Common myeloid progenitor, CD34-positive (primary cell): ENCODE measurements around the gene FTO.

ENCODE experiments used
- CTCF ChIA-PET: fragments of 350-600 bp; sonication (Branson Sonifier 250); formaldehyde crosslinking; loops from one replicate; lab custom pipeline; 2021; ENCODE audit warnings: antibody characterized with exemption; lab: Charles Lee
- POLR2A ChIA-PET: fragments of 350-600 bp; sonication (Branson Sonifier 250); formaldehyde crosslinking; loops from one replicate; lab custom pipeline; 2021; ENCODE audit warnings: antibody characterized with exemption; lab: Charles Lee
- DNase-seq, 3 donors: peaks; one replicate each; pipeline versions ENCODE4 v3.0.0 to v3.0.0-alpha.2; 2013
- H3K27ac ChIP-seq, 2 experiments: 1 replicate in 1 of 2; 2 replicates in 1 of 2; pipeline ENCODE4 v1.7.0; 2013; ENCODE audit warnings: inconsistent platforms in 2 of 2, low read length in 2 of 2, mild to moderate bottlenecking in 2 of 2, low read depth in 1 of 2, moderate library complexity in 1 of 2; ENCODE audit not compliant: severe bottlenecking in 2 of 2, insufficient read depth in 1 of 2, poor library complexity in 1 of 2
- H3K27me3 ChIP-seq, 5 experiments: replicated peaks in 2 of 5; 1 replicate in 3 of 5; 2 replicates in 2 of 5; pipeline versions ENCODE4 v1.6.1 to v1.7.0; 2013; ENCODE audit warnings: low read length in 4 of 5, mild to moderate bottlenecking in 2 of 5, moderate library complexity in 2 of 5, inconsistent platforms in 1 of 5; ENCODE audit not compliant: insufficient read depth in 5 of 5, control insufficient read depth in 4 of 5
- H3K36me3 ChIP-seq, 4 experiments: 1 replicate in 2 of 4; 2 replicates in 2 of 4; pipeline versions ENCODE4 v1.6.1 to v1.7.0; 2013; ENCODE audit warnings: low read length in 3 of 4, control low read depth in 1 of 4, mild to moderate bottlenecking in 1 of 4; ENCODE audit not compliant: control insufficient read depth in 4 of 4, insufficient read depth in 4 of 4
- H3K4me1 ChIP-seq, 4 experiments: 1 replicate in 3 of 4; 2 replicates in 1 of 4; pipeline versions ENCODE4 v1.6.1 to v1.7.1; 2013; ENCODE audit warnings: low read length in 3 of 4, mild to moderate bottlenecking in 3 of 4, control low read depth in 1 of 4, inconsistent platforms in 1 of 4, moderate library complexity in 1 of 4; ENCODE audit not compliant: control insufficient read depth in 4 of 4, insufficient read depth in 4 of 4; ENCODE audit errors: control extremely low read depth in 1 of 4
- H3K4me3 ChIP-seq, 7 experiments: 1 replicate in 4 of 7; 2 replicates in 3 of 7; pipeline versions ENCODE4 v1.5.1 to v1.7.0; 2013; ENCODE audit warnings: mild to moderate bottlenecking in 7 of 7, low read length in 6 of 7, moderate library complexity in 6 of 7, inconsistent platforms in 2 of 7, low read depth in 2 of 7, control low read depth in 1 of 7; ENCODE audit not compliant: insufficient read depth in 4 of 7, control insufficient read depth in 1 of 7; ENCODE audit errors: extremely low read depth in 1 of 7
- H3K9me3 ChIP-seq, 5 experiments: 1 replicate in 4 of 5; 2 replicates in 1 of 5; pipeline versions ENCODE4 v1.6.1 to v1.7.1; 2013; ENCODE audit warnings: low read length in 4 of 5, mild to moderate bottlenecking in 2 of 5, inconsistent platforms in 1 of 5, low read depth in 1 of 5, moderate library complexity in 1 of 5; ENCODE audit not compliant: control insufficient read depth in 4 of 5, insufficient read depth in 2 of 5; ENCODE audit errors: control extremely low read depth in 1 of 5
- WGBS: methylation state at CpG from one replicate; pipeline ENCODE4 v1.1.5; 2013; ENCODE audit not compliant: insufficient coverage; 5-methylcytosine and 5-hydroxymethylcytosine counted together

Gene FTO

GRCh38 chr16:54027995-54028394 is 324.0 kb downstream of the FTO start:
- peaks cover 0 to 3% (median 0%) of the 10 kb centered on the region in 4 experiments for H3K36me3 ChIP-seq
- CTCF ChIA-PET, result interaction anchor here (1.4 to 1.6 kb wide), 2 partner anchors 14 to 22 kb away, joined by 3 read pairs; no protein-coding TSS in a partner anchor

GRCh38 chr16:54030451-54030850 is 326.5 kb downstream of the FTO start:
- peaks cover 0 to 23% (median 4%) of the 10 kb centered on the region in 5 experiments for H3K9me3 ChIP-seq
- H3K4me1 ChIP-seq, result no peaks in the 10 kb centered on the region
- H3K27me3 ChIP-seq, result no peaks in the 10 kb centered on the region
- ChIA-PET POLR2A (no interaction called here), CTCF (no interaction called here)
- no peak overlapping the region for H3K4me3 ChIP-seq
- peaks cover 0 to 5% (median 0%) of the 10 kb centered on the region in 4 experiments for H3K36me3 ChIP-seq
- no peak overlapping the region for H3K27ac ChIP-seq
- DNase-seq, result no peak
- WGBS, result no CpG with 5 or more reads among the region's 1 CpG

More at GRCh38 chr16:54027995-54028394, 324.0 kb downstream of the FTO start:
- POLR2A ChIA-PET, result no interaction called here
- Histone ChIP-seq H3K9me3 (peaks cover 0 to 24% (median 4%) of the 10 kb centered on the region in 5 experiments), H3K27ac (no peak overlapping the region), H3K4me3 (no peak overlapping the region), H3K27me3 (no peaks in the 10 kb centered on the region), H3K4me1 (no peaks in the 10 kb centered on the region)
- WGBS, result 94% methylated on average over 2 of the region's 3 CpGs
- no peak for DNase-seq

GRCh38 chr16:54031107-54031760 is 327.3 kb downstream of the FTO start:
- CTCF ChIA-PET, result interaction anchor here (1.0 kb wide), 1 partner anchor 19 kb away, joined by 3 read pairs; no protein-coding TSS in a partner anchor
- peaks cover 0 to 5% (median 0%) of the 10 kb centered on the region in 4 experiments for H3K36me3 ChIP-seq
- no peak overlapping the region for H3K4me3 ChIP-seq
- 100% methylated on average over 4 of the region's 5 CpGs for WGBS
- POLR2A ChIA-PET, result no interaction called here
- no peak overlapping the region for H3K27ac ChIP-seq
- DNase-seq, result no peak
- H3K9me3 ChIP-seq, result peaks cover 0 to 23% (median 4%) of the 10 kb centered on the region in 5 experiments
- no peaks in the 10 kb centered on the region for H3K4me1 ChIP-seq
- H3K27me3 ChIP-seq, result no peaks in the 10 kb centered on the region

DNA sequence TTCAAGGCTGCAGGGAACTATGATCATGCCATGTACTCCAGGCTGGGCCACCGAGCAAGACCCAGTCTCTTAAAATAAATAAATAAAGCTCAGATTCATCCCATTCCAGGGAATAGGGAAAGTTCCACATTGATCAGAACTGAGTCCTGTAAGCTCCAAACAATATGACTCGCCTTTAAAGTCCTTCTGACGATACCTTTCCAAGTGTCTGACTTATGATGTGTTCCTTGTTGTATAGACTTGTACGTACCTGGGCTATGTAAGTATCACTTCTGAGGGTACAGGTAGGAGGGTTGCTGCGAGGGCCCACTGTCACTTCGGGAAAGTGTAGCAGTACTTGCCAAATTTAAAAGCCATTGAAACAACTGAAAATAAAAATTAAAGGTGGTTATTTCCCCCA is 329.8 kb downstream of the FTO start:
- Histone ChIP-seq H3K36me3 (peaks cover 0 to 2% (median 0%) of the 10 kb centered on the region in 4 experiments), H3K27ac (no peak overlapping the region), H3K27me3 (no peaks in the 10 kb centered on the region), H3K9me3 (peaks cover 0 to 23% (median 4%) of the 10 kb centered on the region in 5 experiments), H3K4me3 (no peak overlapping the region), H3K4me1 (no peaks in the 10 kb centered on the region)
- ChIA-PET CTCF (interaction anchor here (1.6 kb wide), 1 partner anchor 69 kb away, joined by 5 read pairs; no protein-coding TSS in a partner anchor), POLR2A (no interaction called here)
- WGBS, result 100% methylated on average over 2 of the region's 6 CpGs
- no peak for DNase-seq

- no CpG with 5 or more reads among the region's 1 CpG for WGBS
- POLR2A ChIA-PET, result no interaction called here
- peaks cover 0 to 22% (median 4%) of the 10 kb centered on the region in 5 experiments for H3K9me3 ChIP-seq
- H3K27me3 ChIP-seq, result no peaks in the 10 kb centered on the region
- CTCF ChIA-PET, result interaction anchor here (1.6 kb wide), 1 partner anchor 70 kb away, joined by 5 read pairs; no protein-coding TSS in a partner anchor
- peak in 1 of 3 donors; percentile 9 for DNase-seq
- H3K27ac ChIP-seq, result no peak overlapping the region
- no peaks in the 10 kb centered on the region for H3K4me1 ChIP-seq
- peaks cover 0 to 2% (median under 1%) of the 10 kb centered on the region in 4 experiments for H3K36me3 ChIP-seq
- no peak overlapping the region for H3K4me3 ChIP-seq
Observed at GRCh38 chr16:54034684-54035083, 330.7 kb downstream of the FTO start.

DNA sequence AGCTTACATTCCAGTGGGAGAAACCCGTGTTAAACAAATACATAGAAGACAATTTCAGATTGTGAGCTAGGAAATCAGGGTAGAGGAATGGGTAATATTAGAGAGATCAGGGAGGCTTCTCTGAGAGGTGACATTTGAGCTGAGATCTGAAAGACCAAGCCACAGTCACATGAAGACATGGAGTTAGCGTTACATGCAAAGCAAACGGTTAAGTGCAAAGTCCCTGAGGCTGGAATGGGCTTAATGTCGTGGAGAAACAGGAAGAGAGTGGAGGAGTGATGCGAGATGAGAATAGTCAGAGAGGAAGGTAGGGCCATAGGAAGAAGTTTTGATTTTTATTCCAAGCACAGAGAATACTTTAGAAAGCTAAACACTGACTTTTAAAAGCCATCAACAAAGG is 336.5 kb downstream of the FTO start:
- no peak overlapping the region for H3K4me3 ChIP-seq
- no peaks in the 10 kb centered on the region for H3K4me1 ChIP-seq
- H3K9me3 ChIP-seq, result peaks cover 0 to 11% (median 5%) of the 10 kb centered on the region in 5 experiments
- no peak overlapping the region for H3K27ac ChIP-seq
- CTCF ChIA-PET, result no interaction called here
- DNase-seq, result no peak
- no peaks in the 10 kb centered on the region for H3K27me3 ChIP-seq
- H3K36me3 ChIP-seq, result peaks cover 0 to 12% (median 3%) of the 10 kb centered on the region in 4 experiments
- WGBS, result 98% methylated on average over 5 of the region's 5 CpGs
- POLR2A ChIA-PET, result no interaction called here

- POLR2A ChIA-PET, result no interaction called here
- Histone ChIP-seq H3K36me3 (peaks cover 0 to 12% (median 3%) of the 10 kb centered on the region in 4 experiments), H3K4me3 (no peak overlapping the region), H3K9me3 (peaks cover 0 to 11% (median 5%) of the 10 kb centered on the region in 5 experiments), H3K27me3 (no peaks in the 10 kb centered on the region), H3K27ac (no peak overlapping the region), H3K4me1 (no peaks in the 10 kb centered on the region)
- 94% methylated on average over 5 of the region's 6 CpGs for WGBS
- CTCF ChIA-PET, result no interaction called here
- no peak for DNase-seq
Observed at GRCh38 chr16:54040975-54041374, 337.0 kb downstream of the FTO start.
